MM.1S (cell line): ENCODE measurements around the gene RUNX1.

Source experiments
- EZH2 ChIP-seq: fragments of 300-600 bp; sonication (generic); optimal IDR thresholded peaks from 2 replicates; pipeline ENCODE3; 2017; ENCODE audit warnings: low read depth, mild to moderate bottlenecking, antibody characterized with exemption, low read length, mixed read lengths
- EZH2phosphoT487 ChIP-seq: fragments of 300-600 bp; sonication (generic); IDR thresholded peaks from 2 replicates; pipeline ENCODE4 v1.6.1; 2018; ENCODE audit warnings: antibody characterized with exemption, low read length
- TF ChIP-seq, protein P1 (sequence below): fragments of 300-600 bp; sonication (generic); IDR thresholded peaks from 2 replicates; pipeline ENCODE4 v1.5.1; 2016; ENCODE audit warnings: antibody characterized with exemption, low read length, mixed read lengths

DNA sequence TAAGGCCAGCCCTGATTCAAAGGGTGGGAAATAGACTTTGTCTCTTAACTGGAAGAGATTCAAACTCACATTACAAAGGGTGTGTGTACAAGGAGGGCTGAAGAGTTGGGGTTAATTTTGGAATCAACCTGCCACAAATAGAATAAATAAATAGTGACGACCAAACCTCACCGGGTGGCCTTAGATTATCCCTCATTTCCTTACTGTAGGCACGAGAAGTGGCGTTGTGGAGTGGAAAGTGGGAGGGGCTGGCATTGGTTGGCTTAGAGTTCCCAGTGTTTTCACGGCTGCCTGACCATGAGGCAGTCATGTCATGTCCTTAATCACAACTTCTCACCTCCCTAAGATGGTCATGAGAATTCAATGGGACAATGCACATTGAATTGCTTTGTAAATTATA, 21.3 kb upstream of the RUNX1 start:
- TF ChIP-seq, protein P1, sequence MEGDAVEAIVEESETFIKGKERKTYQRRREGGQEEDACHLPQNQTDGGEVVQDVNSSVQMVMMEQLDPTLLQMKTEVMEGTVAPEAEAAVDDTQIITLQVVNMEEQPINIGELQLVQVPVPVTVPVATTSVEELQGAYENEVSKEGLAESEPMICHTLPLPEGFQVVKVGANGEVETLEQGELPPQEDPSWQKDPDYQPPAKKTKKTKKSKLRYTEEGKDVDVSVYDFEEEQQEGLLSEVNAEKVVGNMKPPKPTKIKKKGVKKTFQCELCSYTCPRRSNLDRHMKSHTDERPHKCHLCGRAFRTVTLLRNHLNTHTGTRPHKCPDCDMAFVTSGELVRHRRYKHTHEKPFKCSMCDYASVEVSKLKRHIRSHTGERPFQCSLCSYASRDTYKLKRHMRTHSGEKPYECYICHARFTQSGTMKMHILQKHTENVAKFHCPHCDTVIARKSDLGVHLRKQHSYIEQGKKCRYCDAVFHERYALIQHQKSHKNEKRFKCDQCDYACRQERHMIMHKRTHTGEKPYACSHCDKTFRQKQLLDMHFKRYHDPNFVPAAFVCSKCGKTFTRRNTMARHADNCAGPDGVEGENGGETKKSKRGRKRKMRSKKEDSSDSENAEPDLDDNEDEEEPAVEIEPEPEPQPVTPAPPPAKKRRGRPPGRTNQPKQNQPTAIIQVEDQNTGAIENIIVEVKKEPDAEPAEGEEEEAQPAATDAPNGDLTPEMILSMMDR: no peak
- TF ChIP-seq EZH2 (no peak), EZH2phosphoT487 (no peak)
